OCI-LY7 (cell line): ENCODE measurements around the gene SLC14A1. TPM values are rescaled to one million over a fixed set of nuclear protein-coding genes. Genes with fewer than 3 reads are reported as not detected.
"Not testable (repeated sequence)": the region's sequence is repeated elsewhere in the genome, so short reads cannot be mapped to it uniquely, and the experiment has no call there.

ENCODE experiments used
- BruUV-seq: library from RNA; stranded (reverse); fragments of 400-500 nt; replicated peaks from 2 replicates; lab custom pipeline; 2021; lab: Mats Ljungman, UMichigan
- CTCF ChIA-PET: fragments of 300-600 bp; sonication (Branson Sonifier 250); formaldehyde crosslinking; loops from one replicate; lab custom pipeline; 2022; ENCODE audit warnings: antibody characterized with exemption; ENCODE audit not compliant: unreplicated experiment; lab: Charles Lee
- POLR2A ChIA-PET: fragments of 300-600 bp; sonication (Branson Sonifier 250); formaldehyde crosslinking; loops from one replicate; lab custom pipeline; 2022; ENCODE audit warnings: antibody characterized with exemption; lab: Charles Lee
- DNase-seq: peaks from one replicate; pipeline ENCODE4 v3.0.0-alpha.2; 2015; ENCODE audit warnings: low spot score
- H2AFZ ChIP-seq: fragments of 200-600 bp; sonication (generic), shearing (Covaris generic); 2 replicates; pipeline ENCODE4 v1.6.1; 2014; ENCODE audit warnings: mild to moderate bottlenecking, antibody characterized with exemption, low read length, moderate library complexity
- H3K27ac ChIP-seq: fragments of 200-600 bp; sonication (generic); 2 replicates; pipeline ENCODE4 v1.5.1; 2014; ENCODE audit warnings: mixed run types, low read depth, mild to moderate bottlenecking, moderate library complexity, low read length, inconsistent platforms; ENCODE audit not compliant: poor library complexity, severe bottlenecking
- H3K36me3 ChIP-seq: fragments of 200-600 bp; sonication (generic); 2 replicates; pipeline ENCODE4 v1.6.1; 2014; ENCODE audit warnings: mild to moderate bottlenecking, antibody characterized with exemption, low read length, moderate library complexity, mixed read lengths; ENCODE audit not compliant: insufficient read depth
- H3K4me1 ChIP-seq: fragments of 200-600 bp; sonication (generic); 2 replicates; pipeline ENCODE4 v1.5.1; 2014; ENCODE audit warnings: mild to moderate bottlenecking, low read length; ENCODE audit not compliant: insufficient read depth, poor library complexity, severe bottlenecking
- H3K4me2 ChIP-seq: fragments of 200-600 bp; sonication (generic); 2 replicates; pipeline ENCODE4 v1.6.1; 2014; ENCODE audit warnings: mild to moderate bottlenecking, low read length
- H3K4me3 ChIP-seq: fragments of 200-600 bp; sonication (generic); 2 replicates; pipeline ENCODE4 v1.5.1; 2014; ENCODE audit warnings: mild to moderate bottlenecking, low read depth, low read length; ENCODE audit not compliant: poor library complexity, severe bottlenecking
- H3K79me2 ChIP-seq: fragments of 200-600 bp; sonication (generic); 2 replicates; pipeline ENCODE4 v1.6.1; 2016; ENCODE audit warnings: low read depth, mild to moderate bottlenecking, low read length, moderate library complexity, mixed read lengths; ENCODE audit not compliant: insufficient read depth
- H3K9me2 ChIP-seq: fragments of 200-600 bp; sonication (generic); 2 replicates; pipeline ENCODE4 v1.6.1; 2016; ENCODE audit warnings: mild to moderate bottlenecking, low read length, mixed read lengths; ENCODE audit not compliant: insufficient read depth
- H3K9me3 ChIP-seq: fragments of 200-600 bp; sonication (generic); 2 replicates; pipeline ENCODE4 v1.6.1; 2014; ENCODE audit warnings: mild to moderate bottlenecking, mixed run types, low read length, mixed read lengths
- H4K20me1 ChIP-seq: fragments of 200-600 bp; sonication (generic); 2 replicates; pipeline ENCODE4 v1.6.1; 2014; ENCODE audit warnings: mild to moderate bottlenecking, antibody characterized with exemption, low read length, moderate library complexity, mixed read lengths; ENCODE audit not compliant: insufficient read depth
- CTCF ChIP-seq: fragments of 200-600 bp; sonication (generic); conservative IDR thresholded peaks from 2 replicates; pipeline ENCODE4 v1.5.1; 2014; ENCODE audit warnings: mild to moderate bottlenecking, antibody characterized with exemption, low read length, moderate library complexity, mixed read lengths
- EZH2phosphoT487 ChIP-seq: fragments of 200-600 bp; sonication (generic); IDR thresholded peaks from 2 replicates; pipeline ENCODE4 v1.6.1; 2018; ENCODE audit warnings: low read depth, borderline replicate concordance, mild to moderate bottlenecking, mixed run types, antibody characterized with exemption, low read length, moderate library complexity, mixed read lengths
- intact Hi-C: fragments of 100-400 bp; cut with micrococcal nuclease; formaldehyde crosslinking; loops from one replicate; pipeline ENCODE4 v1.10.0; 2022; ENCODE audit not compliant: unreplicated experiment
- total RNA-seq, 2 experiments: library from RNA; depleted of rRNA in 1 of 2; stranded (reverse); fragments of >200 nt in 1 of 2; shearing (Covaris generic) in 1 of 2; gene quantifications; 2 replicates each; pipeline ENCODE4 v1.2.3, GENCODE V29; 2014 to 2022

SLC14A1 gene
- total RNA-seq, 2 experiments from 2014 or later: 0.06 TPM; not detected in 1

DNA sequence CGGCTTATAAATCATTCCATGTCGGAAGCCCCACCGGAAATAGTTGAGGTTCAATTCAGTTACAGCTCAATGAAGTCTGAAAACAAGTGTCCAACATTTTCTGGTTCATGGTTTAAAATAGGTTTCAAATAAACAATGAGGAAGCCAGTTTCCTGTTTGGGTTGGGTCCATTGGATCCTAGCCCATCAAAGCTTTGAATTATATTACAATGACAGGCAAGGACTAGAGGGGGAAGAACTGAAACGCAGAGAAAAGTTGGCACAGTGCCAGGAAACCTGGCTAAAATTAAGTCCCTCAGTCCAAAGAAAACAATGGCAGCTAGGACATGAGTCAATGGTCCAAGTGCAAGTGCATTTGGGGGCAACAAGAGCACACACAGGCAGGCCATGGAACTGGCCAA is 32.0 kb downstream of the SLC14A1 start:
- Histone ChIP-seq H3K9me3 (no peaks in the 10 kb centered on the region), H4K20me1 (no peaks in the 10 kb centered on the region), H3K27ac (no peak overlapping the region), H3K4me1 (no peaks in the 10 kb centered on the region), H3K36me3 (no peaks in the 10 kb centered on the region), H3K4me3 (no peak overlapping the region), H2AFZ (no peak overlapping the region), H3K4me2 (no peak overlapping the region), H3K9me2 (no peaks in the 10 kb centered on the region), H3K79me2 (no peaks in the 10 kb centered on the region)
- DNase-seq: no peak
- no peak for TF ChIP-seq CTCF
- no peak for TF ChIP-seq EZH2phosphoT487
- ChIA-PET CTCF (no interaction called here), POLR2A (no interaction called here)
- intact Hi-C loops: no loop called here
- no TSS peak for BruUV-seq

- CTCF ChIA-PET: no interaction called here
- Histone ChIP-seq H3K4me3 (no peak overlapping the region), H3K79me2 (no peaks in the 10 kb centered on the region), H3K27ac (no peak overlapping the region), H4K20me1 (no peaks in the 10 kb centered on the region), H3K4me2 (no peak overlapping the region), H3K9me3 (no peaks in the 10 kb centered on the region), H3K4me1 (no peaks in the 10 kb centered on the region), H2AFZ (no peak overlapping the region), H3K9me2 (no peaks in the 10 kb centered on the region), H3K36me3 (no peaks in the 10 kb centered on the region)
- POLR2A ChIA-PET: no interaction called here
- DNase-seq: no peak
- no peak for TF ChIP-seq EZH2phosphoT487
- no peak for TF ChIP-seq CTCF
- intact Hi-C loops: no loop called here
- no TSS peak for BruUV-seq
Observed at GRCh38 chr18:45757005-45757404, 33.0 kb downstream of the SLC14A1 start.

GRCh38 chr18:45757644-45758043 is 33.7 kb downstream of the SLC14A1 start:
- H3K4me3 ChIP-seq, H4K20me1 ChIP-seq, H3K9me3 ChIP-seq, H3K36me3 ChIP-seq, H3K4me1 ChIP-seq, H3K4me2 ChIP-seq, H2AFZ ChIP-seq, H3K79me2 ChIP-seq, DNase-seq, CTCF ChIA-PET, H3K27ac ChIP-seq, intact Hi-C loops, BruUV-seq, POLR2A ChIA-PET, H3K9me2 ChIP-seq: not testable (repeated sequence)
